Stomach smooth muscle (tissue), 2 donors: Measurements from ENCODE around the gene PTOV1.

Experiments used
- H3K27ac ChIP-seq: one replicate; pipeline ENCODE4 v1.7.0; 2013; ENCODE audit warnings: mild to moderate bottlenecking, low read length, inconsistent platforms
- H3K27me3 ChIP-seq, 2 donors: one replicate each; pipeline ENCODE4 v1.7.0; 2013; ENCODE audit warnings: low read length in 2 of 2; ENCODE audit not compliant: insufficient read depth in 2 of 2, control insufficient read depth in 1 of 2
- H3K36me3 ChIP-seq, 2 donors: one replicate each; pipeline ENCODE4 v1.7.0; 2013; ENCODE audit warnings: low read length in 2 of 2; ENCODE audit not compliant: control insufficient read depth in 2 of 2, insufficient read depth in 2 of 2
- H3K4me1 ChIP-seq: one replicate; pipeline ENCODE4 v1.7.0; 2013; ENCODE audit warnings: low read length; ENCODE audit not compliant: control insufficient read depth, insufficient read depth
- H3K4me3 ChIP-seq, 2 donors: one replicate each; pipeline ENCODE4 v1.7.0; 2013; ENCODE audit warnings: low read length in 2 of 2
- H3K9ac ChIP-seq, 2 donors: one replicate each; pipeline ENCODE4 v1.7.0; 2013; ENCODE audit warnings: low read length in 2 of 2, mild to moderate bottlenecking in 1 of 2
- H3K9me3 ChIP-seq, 2 donors: one replicate each; pipeline ENCODE4 v1.7.0; 2013; ENCODE audit warnings: low read length in 2 of 2; ENCODE audit not compliant: control insufficient read depth in 2 of 2
- donor health status: healthy.
- donor health status: Pancreatic carcinoma.

The PTOV1 gene

DNA sequence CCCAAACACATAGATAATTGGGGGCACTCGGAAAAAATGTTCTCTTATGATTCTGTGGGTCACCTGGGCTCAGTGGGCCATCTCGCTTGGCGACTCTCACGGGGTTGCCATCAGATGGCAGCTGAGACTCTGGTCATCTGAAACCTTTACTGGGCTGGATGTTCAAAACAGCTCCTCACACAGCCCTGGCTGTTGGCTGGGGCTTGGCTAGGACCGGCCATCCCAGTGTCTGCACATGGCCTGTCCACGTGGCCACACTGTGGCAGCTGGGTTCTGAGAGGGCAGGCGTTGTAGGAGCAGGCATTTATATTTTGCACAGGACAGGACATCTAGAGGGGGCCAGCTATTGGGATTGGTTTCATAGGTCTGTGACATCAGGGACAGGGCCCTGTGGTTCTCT, 17.4 kb upstream of the PTOV1 start:
- no peaks in the 10 kb centered on the region for H3K4me1 ChIP-seq
- H3K27me3 ChIP-seq, result no peaks in the 10 kb centered on the region
- no peak overlapping the region for H3K4me3 ChIP-seq
- H3K36me3 ChIP-seq, result peaks cover 49 to 57% of the 10 kb centered on the region in 2 donors
- H3K27ac ChIP-seq, result no peak overlapping the region
- H3K9me3 ChIP-seq, result no peaks in the 10 kb centered on the region
- no peak overlapping the region for H3K9ac ChIP-seq

DNA sequence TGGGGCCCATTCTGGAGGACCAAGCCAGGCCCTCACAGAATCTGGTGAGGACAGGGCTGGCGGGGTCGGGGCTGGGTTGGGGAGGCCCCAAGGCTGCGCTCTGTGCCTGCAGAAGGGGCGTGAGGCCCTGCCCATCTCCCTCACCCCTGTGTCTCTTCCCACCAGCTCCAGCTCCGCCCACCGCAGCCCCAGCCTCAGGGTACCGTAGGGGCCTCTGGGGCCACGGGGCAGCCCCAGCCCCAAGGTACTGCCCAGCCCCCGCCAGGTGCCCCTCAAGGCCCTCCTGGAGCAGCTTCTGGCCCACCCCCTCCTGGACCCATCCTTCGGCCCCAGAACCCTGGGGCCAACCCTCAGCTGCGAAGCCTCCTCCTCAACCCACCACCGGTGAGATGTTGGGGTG, 15.4 kb upstream of the PTOV1 start:
- Histone ChIP-seq H3K36me3 (peaks cover 51 to 59% of the 10 kb centered on the region in 2 donors), H3K9me3 (no peaks in the 10 kb centered on the region), H3K4me3 (no peak overlapping the region), H3K27me3 (no peaks in the 10 kb centered on the region), H3K9ac (no peak overlapping the region), H3K4me1 (no peaks in the 10 kb centered on the region), H3K27ac (no peak overlapping the region)

DNA sequence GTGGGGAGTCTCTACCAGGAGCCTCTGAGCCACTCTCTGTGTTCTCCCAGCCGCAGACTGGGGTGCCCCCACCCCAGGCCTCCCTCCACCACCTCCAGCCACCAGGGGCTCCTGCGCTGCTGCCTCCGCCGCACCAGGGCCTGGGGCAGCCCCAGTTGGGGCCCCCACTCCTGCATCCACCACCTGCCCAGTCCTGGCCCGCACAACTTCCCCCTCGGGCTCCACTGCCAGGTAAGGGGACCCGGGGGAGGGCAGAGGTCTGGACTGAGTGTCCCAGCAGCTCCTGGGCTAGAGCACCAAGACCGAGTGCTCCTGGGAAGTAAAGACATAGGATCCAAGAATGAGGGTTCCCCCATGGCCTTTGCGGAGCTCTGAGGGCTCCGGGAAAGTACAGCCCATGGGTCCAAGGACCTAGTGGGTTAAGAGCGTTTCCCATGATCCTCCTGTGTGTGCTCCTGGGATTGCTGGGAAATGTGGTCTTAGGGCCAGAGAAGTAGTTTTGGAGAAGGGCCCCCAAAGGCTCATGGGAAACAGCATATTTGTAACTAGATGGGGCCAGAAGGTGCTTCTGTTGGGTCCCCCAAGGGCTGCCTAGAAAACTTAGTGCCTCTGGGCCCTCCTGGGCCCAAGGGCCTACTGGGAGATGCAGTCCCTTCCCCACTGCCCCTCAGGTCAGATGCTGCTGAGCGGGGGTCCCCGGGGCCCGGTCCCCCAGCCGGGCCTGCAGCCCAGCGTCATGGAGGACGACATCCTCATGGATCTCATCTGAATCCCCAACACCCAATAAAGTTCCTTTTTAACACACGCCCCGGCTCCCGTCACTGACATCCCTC, 14.6 kb upstream of the PTOV1 start:
- H3K4me3 ChIP-seq, result no peak overlapping the region
- no peak overlapping the region for H3K9ac ChIP-seq
- H3K36me3 ChIP-seq, result peaks cover 51 to 56% of the 10 kb centered on the region in 2 donors
- H3K9me3 ChIP-seq, result no peaks in the 10 kb centered on the region
- H3K27ac ChIP-seq, result no peak overlapping the region
- no peaks in the 10 kb centered on the region for H3K27me3 ChIP-seq
- H3K4me1 ChIP-seq, result no peaks in the 10 kb centered on the region

DNA sequence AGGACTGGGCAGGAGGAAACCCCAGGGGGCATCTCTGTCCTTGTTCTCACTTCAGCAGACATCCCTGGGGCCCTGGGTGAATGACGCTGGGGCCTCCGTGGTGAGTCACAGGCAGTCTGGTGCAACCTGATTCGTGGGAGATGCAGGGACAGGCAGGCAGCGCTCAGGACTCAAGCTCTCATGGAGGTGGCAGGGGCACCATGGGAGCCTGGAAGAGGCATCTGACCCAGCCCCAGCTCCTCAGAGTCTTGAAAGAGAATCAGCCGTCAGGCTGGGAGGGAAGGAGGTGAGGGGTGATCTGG, 14.0 kb upstream of the PTOV1 start:
- H3K27ac ChIP-seq, result no peak overlapping the region
- peaks cover 47 to 53% of the 10 kb centered on the region in 2 donors for H3K36me3 ChIP-seq
- no peaks in the 10 kb centered on the region for H3K9me3 ChIP-seq
- no peaks in the 10 kb centered on the region for H3K27me3 ChIP-seq
- no peak overlapping the region for H3K4me3 ChIP-seq
- H3K4me1 ChIP-seq, result no peaks in the 10 kb centered on the region
- no peak overlapping the region for H3K9ac ChIP-seq

DNA sequence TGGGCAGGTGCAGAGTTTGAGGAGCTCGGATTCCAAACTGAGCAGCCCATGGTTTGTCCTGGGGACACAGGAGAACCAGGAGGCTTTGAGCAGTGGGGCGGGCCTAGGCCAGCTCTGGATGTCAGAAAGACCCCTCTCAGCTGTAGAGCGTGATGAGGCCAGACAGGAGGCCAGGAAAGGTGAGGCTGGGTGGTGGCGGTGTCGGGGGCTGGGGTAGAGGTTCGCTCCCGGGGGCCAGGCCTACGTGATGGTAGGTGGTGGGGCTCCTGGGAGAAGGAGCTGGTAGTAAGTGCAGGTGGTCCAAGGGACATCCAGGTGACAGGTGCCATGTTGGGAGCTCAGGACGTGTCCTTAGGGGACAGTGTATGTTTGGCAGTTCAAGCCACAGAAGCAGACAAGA, 13.5 kb upstream of the PTOV1 start:
- Histone ChIP-seq H3K27me3 (no peaks in the 10 kb centered on the region), H3K4me1 (no peaks in the 10 kb centered on the region), H3K9me3 (no peaks in the 10 kb centered on the region), H3K27ac (no peak overlapping the region), H3K9ac (no peak overlapping the region), H3K4me3 (no peak overlapping the region), H3K36me3 (peaks cover 42 to 49% of the 10 kb centered on the region in 2 donors)

DNA sequence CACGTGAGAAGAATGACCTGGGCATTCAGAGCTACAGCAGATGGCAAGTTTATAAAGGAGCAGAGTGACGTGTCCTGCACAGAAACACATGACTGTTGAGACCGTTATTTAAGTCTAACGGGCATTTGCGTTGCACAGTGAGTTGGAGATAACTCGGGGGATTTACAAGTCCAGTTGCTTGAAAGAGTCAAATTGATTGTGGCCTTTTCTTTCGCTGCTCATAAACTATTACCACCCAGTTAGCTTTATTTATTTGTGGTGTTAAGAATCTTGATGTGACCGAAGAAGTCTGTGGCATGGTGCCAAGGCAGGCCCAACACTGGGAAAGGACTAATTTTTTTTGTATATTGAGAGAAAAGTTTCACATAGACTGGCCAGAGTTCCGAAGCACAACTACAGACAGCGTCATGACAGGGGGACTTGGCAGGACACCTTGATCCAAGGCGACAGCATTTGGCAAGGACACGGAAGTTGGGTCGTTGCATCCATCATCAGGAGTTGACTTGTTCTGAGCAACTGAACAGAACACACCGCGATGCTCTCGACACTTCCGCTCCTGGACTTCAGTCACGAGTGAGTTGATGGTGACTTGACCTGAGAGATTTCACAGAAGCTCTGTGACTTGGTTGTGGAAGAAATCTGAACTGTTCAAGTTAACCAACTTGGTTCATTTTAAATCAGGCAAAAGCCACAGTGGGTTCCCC, 11.9 kb upstream of the PTOV1 start:
- no peaks in the 10 kb centered on the region for H3K27me3 ChIP-seq
- H3K9ac ChIP-seq, result no peak overlapping the region
- H3K4me3 ChIP-seq, result no peak overlapping the region
- no peak overlapping the region for H3K27ac ChIP-seq
- H3K9me3 ChIP-seq, result no peaks in the 10 kb centered on the region
- H3K36me3 ChIP-seq, result peaks cover 29 to 35% of the 10 kb centered on the region in 2 donors
- no peaks in the 10 kb centered on the region for H3K4me1 ChIP-seq

DNA sequence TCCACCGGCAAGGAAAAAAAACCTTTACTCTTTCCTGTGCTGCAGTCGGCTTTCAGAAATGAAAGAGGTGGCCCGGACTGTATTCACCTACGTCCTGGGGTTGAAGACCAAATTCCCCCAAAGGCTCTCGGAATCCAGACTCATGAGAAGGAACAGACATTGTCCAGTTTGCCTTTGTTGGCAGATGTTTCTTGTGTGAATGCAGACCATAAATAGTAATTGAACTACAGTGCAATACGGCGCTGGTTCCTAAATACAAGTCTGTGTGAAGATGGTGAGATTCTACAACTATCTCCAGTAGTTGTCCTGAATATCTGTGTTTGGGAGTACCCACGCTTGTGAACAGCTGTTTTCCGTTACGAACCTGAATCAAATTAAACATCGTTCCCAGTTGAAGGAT, 11.2 kb upstream of the PTOV1 start:
- Histone ChIP-seq H3K4me3 (no peak overlapping the region), H3K27me3 (no peaks in the 10 kb centered on the region), H3K9me3 (no peaks in the 10 kb centered on the region), H3K9ac (no peak overlapping the region), H3K4me1 (no peaks in the 10 kb centered on the region), H3K27ac (no peak overlapping the region), H3K36me3 (peaks cover 25 to 30% of the 10 kb centered on the region in 2 donors)

DNA sequence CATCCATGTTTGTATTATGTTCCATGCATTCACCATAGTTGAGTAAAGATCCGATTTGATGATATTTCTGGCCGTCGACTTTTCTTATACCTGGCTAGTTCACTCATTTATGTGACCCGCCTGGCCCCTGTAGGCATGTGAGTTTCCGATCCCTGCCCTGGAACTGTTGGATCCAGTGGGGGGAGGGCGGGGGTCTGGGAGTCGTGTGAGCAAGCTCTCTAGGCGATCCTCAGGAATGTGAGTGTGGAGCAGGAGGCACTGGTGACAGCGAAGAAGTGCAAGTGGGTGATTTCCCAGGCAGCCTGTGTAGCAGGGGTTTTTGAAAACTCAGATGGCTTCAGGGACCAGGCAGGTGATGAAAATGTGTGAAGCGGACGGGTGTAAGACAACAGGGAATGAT, 10.6 kb upstream of the PTOV1 start:
- H3K27me3 ChIP-seq, result no peaks in the 10 kb centered on the region
- no peak overlapping the region for H3K9ac ChIP-seq
- peaks cover 20 to 26% of the 10 kb centered on the region in 2 donors for H3K36me3 ChIP-seq
- H3K9me3 ChIP-seq, result no peaks in the 10 kb centered on the region
- no peak overlapping the region for H3K27ac ChIP-seq
- H3K4me3 ChIP-seq, result no peak overlapping the region
- no peaks in the 10 kb centered on the region for H3K4me1 ChIP-seq

DNA sequence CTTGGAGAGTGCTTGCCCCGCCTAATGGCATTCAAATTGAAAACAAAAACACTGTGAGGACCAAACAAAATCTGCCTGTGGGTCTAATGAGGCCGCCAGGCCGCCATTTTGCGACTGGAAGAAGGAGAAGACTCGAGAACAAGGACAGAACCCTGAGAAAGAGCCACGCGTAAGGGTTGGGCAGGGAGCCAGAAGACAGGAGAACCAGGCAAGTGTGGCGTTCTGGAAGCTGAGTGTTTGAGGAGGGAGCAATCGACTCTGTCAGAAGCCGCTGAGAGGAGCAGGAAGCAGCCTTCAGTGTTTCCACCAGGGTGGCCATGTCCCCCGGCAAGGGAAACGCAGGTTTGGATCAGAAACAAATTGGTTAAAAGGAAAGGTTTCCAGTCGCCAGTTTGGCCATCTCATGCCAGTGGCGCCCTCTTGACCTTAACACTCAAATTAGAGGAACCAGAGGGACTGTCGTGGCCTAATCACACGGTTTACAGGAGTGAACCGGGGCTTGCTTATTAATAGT, 10.2 kb upstream of the PTOV1 start:
- Histone ChIP-seq H3K9me3 (no peaks in the 10 kb centered on the region), H3K27me3 (no peaks in the 10 kb centered on the region), H3K9ac (no peak overlapping the region), H3K36me3 (peaks cover 19 to 26% of the 10 kb centered on the region in 2 donors), H3K27ac (no peak overlapping the region), H3K4me3 (no peak overlapping the region), H3K4me1 (no peaks in the 10 kb centered on the region)

DNA sequence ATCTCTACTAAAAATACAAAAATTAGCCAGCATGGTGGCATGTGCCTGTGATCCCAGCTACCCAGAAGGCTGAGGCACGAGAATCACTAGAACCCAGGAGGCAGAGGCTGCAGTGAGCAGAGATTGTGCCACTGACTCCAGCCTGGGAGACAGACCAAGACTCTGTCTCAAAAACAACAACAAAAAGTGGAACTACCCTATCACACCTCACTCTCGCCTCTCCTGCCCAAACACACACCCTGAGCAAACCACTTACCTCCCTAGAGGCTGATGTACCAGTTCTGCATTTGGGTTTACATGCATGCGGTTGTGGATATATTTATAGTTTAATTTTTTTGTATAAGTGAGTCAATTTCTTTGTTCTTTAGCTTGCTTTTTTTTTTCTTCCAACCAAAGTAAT, 7.7 kb upstream of the PTOV1 start:
- Histone ChIP-seq H3K9ac (no peak overlapping the region), H3K4me1 (no peaks in the 10 kb centered on the region), H3K4me3 (no peak overlapping the region), H3K27me3 (no peaks in the 10 kb centered on the region), H3K9me3 (no peaks in the 10 kb centered on the region), H3K36me3 (peaks cover 8 to 12% of the 10 kb centered on the region in 2 donors), H3K27ac (no peak overlapping the region)
